Stimulated activated naive CD8-positive, alpha-beta T cell treated with anti-CD3 and anti-CD28 coated beads, Interleukin-15, Interleukin-2, amounts not matched to agents 100 ng/mL and 50 ng/mL, for 24 hours (primary cell): ENCODE data around the gene ATP8A2.

Experiments
- H3K27ac Mint-ChIP-seq: one replicate; pipeline ENCODE4 v1.8.0; 2021; ENCODE audit warnings: mild to moderate bottlenecking, mixed read lengths
- H3K27me3 Mint-ChIP-seq: one replicate; pipeline ENCODE4 v1.8.0; 2021; ENCODE audit warnings: mixed read lengths
- H3K36me3 Mint-ChIP-seq: one replicate; pipeline ENCODE4 v1.8.0; 2021; ENCODE audit warnings: low read depth, mixed read lengths
- H3K4me1 Mint-ChIP-seq: one replicate; pipeline ENCODE4 v1.8.0; 2021; ENCODE audit warnings: low read depth, mixed read lengths
- H3K4me3 Mint-ChIP-seq: one replicate; pipeline ENCODE4 v1.8.0; 2021; ENCODE audit warnings: mild to moderate bottlenecking, mixed read lengths
- H3K9me3 Mint-ChIP-seq: one replicate; pipeline ENCODE4 v1.8.0; 2021; ENCODE audit warnings: mixed read lengths

Gene ATP8A2

DNA sequence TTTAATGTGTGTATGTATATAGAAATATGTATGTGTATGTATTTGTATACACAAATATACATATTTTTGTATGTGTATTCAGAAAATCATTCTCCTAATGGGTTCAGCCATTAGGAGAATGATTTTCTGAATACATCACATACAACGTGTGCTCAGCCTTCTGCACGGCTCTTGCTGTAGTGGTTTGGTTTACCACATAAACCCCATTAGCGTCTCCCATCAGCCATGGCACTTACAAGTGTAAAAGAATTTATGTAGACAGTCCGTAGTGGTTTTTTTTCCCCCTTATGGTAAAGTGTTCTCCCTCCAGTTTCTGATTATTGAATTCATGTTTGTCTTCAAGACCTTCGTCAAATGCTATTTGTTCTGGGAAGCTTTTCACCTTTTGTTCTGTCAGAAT lies 38.2 kb downstream of the ATP8A2 start:
- H3K4me3 Mint-ChIP-seq = no peak overlapping the region
- no peaks in the 10 kb centered on the region for H3K9me3 Mint-ChIP-seq
- H3K4me1 Mint-ChIP-seq = no peaks in the 10 kb centered on the region
- peaks cover 2% of the 10 kb centered on the region for H3K27me3 Mint-ChIP-seq
- H3K36me3 Mint-ChIP-seq = no peaks in the 10 kb centered on the region
- H3K27ac Mint-ChIP-seq = no peak overlapping the region

GRCh38 chr13:25415241-25415640 lies 43.5 kb downstream of the ATP8A2 start:
- H3K4me3 Mint-ChIP-seq = no peak overlapping the region
- H3K4me1 Mint-ChIP-seq = no peaks in the 10 kb centered on the region
- no peaks in the 10 kb centered on the region for H3K36me3 Mint-ChIP-seq
- peaks cover 30% of the 10 kb centered on the region for H3K27me3 Mint-ChIP-seq
- no peaks in the 10 kb centered on the region for H3K9me3 Mint-ChIP-seq
- H3K27ac Mint-ChIP-seq = no peak overlapping the region

DNA sequence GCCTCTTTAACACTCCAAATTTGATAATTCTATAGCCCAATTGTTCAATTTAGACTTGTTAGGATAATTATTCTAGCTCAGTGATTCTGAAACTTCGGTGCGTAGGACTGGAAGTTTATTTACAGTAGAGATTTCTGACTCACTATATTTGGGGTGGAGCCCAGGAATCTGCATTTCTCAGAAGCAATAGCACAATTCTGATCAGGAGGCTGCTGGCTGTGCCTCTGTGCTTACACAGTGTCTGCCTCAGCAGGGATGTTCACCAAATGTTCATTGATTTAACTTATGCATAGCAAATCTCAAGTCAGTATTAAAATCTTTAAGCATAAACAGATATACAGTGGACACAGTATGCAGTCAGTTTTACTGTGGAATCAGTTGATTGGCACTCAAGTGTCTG lies 45.8 kb downstream of the ATP8A2 start:
- no peaks in the 10 kb centered on the region for H3K4me1 Mint-ChIP-seq
- no peak overlapping the region for H3K4me3 Mint-ChIP-seq

DNA sequence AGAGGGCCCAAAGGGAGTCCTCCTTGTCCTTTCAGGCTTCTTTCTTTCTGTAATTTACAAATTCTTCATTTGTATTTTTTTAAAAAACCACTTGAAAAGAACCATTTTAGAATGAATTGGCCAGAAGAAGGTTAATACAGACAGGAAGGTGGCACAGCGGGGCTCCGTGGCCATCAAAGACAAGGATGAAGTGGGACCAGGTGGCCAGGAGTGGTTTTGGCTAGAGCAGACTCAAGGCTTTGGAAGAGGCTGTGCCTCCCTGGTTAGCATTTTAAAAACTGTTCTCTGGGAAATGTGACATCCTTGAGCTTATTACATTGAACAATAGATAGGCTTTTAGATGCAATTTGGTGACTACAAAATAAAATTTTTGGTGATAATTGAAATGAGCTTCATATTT lies 48.4 kb downstream of the ATP8A2 start:
- Mint-ChIP-seq H3K27ac (no peak overlapping the region), H3K4me3 (no peak overlapping the region), H3K9me3 (no peaks in the 10 kb centered on the region), H3K27me3 (peaks cover 33% of the 10 kb centered on the region), H3K4me1 (no peaks in the 10 kb centered on the region), H3K36me3 (no peaks in the 10 kb centered on the region)

More for the DNA sequence above, 45.8 kb downstream of the ATP8A2 start:
- H3K27me3 Mint-ChIP-seq = peaks cover 30% of the 10 kb centered on the region
- no peaks in the 10 kb centered on the region for H3K36me3 Mint-ChIP-seq
- H3K9me3 Mint-ChIP-seq = no peaks in the 10 kb centered on the region
- no peak overlapping the region for H3K27ac Mint-ChIP-seq

DNA sequence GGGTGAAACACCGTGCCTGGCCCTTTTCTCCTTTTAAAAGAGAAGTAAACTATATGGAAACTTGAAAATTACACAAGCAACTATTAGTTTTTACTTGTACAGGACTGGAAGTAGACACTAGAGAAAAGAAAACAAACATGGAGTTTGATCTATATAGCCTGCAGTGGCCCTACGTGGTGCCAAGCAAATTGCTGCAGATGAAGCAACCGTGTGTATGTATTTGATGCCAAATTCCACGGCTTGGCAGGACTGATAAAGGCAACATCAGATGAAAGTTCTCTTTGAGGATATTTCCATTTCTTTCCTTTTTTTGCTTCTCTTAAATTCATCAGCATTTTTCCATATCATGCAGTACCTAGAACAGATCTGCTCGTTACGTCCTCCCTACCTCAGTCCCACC lies 49.8 kb downstream of the ATP8A2 start:
- Mint-ChIP-seq H3K4me1 (no peaks in the 10 kb centered on the region), H3K36me3 (no peaks in the 10 kb centered on the region), H3K4me3 (no peak overlapping the region), H3K27me3 (peaks cover 20% of the 10 kb centered on the region), H3K27ac (no peak overlapping the region), H3K9me3 (no peaks in the 10 kb centered on the region)

GRCh38 chr13:25422153-25422552 lies 50.4 kb downstream of the ATP8A2 start:
- H3K9me3 Mint-ChIP-seq = no peaks in the 10 kb centered on the region
- no peaks in the 10 kb centered on the region for H3K36me3 Mint-ChIP-seq
- H3K4me3 Mint-ChIP-seq = no peak overlapping the region
- peaks cover 14% of the 10 kb centered on the region for H3K27me3 Mint-ChIP-seq
- no peaks in the 10 kb centered on the region for H3K4me1 Mint-ChIP-seq
- H3K27ac Mint-ChIP-seq = no peak overlapping the region

- Mint-ChIP-seq H3K4me3 (no peak overlapping the region), H3K9me3 (no peaks in the 10 kb centered on the region), H3K27me3 (peaks cover 5% of the 10 kb centered on the region), H3K36me3 (no peaks in the 10 kb centered on the region), H3K27ac (no peak overlapping the region), H3K4me1 (no peaks in the 10 kb centered on the region)
Observed at GRCh38 chr13:25423831-25424230, 52.1 kb downstream of the ATP8A2 start.

DNA sequence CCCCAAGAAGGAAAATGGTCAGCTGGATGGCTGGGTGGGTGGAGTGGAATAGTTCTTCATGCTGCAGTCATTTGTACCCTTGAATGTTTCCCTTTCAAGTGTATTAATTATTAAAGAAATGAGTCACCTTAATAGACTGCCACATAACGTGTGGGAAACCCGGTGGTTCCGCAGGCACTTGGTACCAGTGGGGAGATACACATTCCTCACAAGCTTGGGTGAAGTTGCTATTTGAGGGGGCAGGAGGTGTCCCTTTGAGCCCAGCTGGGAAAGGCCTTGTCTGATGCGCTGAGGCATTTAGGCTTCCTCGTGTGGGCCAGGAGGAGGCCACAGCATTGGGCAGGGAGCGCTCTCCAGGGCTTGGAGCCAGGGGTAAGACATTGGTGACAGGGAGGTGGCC lies 57.7 kb downstream of the ATP8A2 start:
- Mint-ChIP-seq H3K4me1 (no peaks in the 10 kb centered on the region), H3K4me3 (no peak overlapping the region), H3K27ac (no peak overlapping the region), H3K27me3 (peaks cover 4% of the 10 kb centered on the region), H3K36me3 (no peaks in the 10 kb centered on the region), H3K9me3 (no peaks in the 10 kb centered on the region)

GRCh38 chr13:25432691-25433090 lies 60.9 kb downstream of the ATP8A2 start:
- Mint-ChIP-seq H3K9me3 (no peaks in the 10 kb centered on the region), H3K4me3 (no peak overlapping the region), H3K27me3 (peaks cover 12% of the 10 kb centered on the region), H3K4me1 (no peaks in the 10 kb centered on the region), H3K27ac (no peak overlapping the region), H3K36me3 (no peaks in the 10 kb centered on the region)

DNA sequence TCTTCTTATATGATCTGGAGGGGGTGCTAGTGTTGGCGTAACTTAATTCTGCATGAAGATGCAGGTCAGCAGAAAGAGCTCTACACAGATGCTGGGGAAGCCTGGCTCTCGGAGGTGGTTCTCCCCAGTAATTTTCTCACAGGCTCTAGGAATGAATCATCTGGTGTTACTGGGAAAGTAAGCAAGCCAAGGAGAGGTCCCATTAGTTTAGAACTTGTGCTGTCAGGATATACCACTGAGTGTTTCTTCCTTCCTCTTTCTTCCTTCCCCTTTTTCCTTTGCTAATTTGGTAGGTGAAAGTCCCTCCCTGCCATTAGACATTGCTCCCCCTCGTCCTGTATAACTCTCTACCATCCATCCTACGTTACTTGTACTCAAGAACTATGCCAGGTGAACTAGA lies 68.3 kb downstream of the ATP8A2 start:
- Mint-ChIP-seq H3K9me3 (no peaks in the 10 kb centered on the region), H3K27me3 (peaks cover 42% of the 10 kb centered on the region)

DNA sequence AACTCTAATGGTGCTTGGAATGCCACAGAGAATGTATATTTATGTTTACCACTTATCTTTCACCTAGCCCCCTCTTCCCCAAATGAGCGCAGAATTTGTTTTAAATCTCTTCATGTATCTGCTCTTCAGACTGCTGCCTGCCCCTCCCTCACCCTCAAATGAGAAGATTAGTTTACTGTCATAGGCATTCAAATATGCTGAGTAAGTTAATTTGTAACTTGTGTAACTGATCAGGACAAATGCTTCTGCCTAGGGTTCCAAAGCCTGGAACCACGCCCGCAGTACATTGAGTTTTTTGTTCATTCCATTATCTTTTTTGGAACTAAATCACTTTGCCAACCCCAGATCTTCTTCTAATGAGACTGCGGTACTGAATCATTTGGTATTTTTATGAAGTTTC lies 74.5 kb downstream of the ATP8A2 start:
- no peaks in the 10 kb centered on the region for H3K36me3 Mint-ChIP-seq
- no peaks in the 10 kb centered on the region for H3K9me3 Mint-ChIP-seq
- H3K27ac Mint-ChIP-seq = no peak overlapping the region
- H3K27me3 Mint-ChIP-seq = peaks cover 27% of the 10 kb centered on the region
- H3K4me1 Mint-ChIP-seq = no peaks in the 10 kb centered on the region
- no peak overlapping the region for H3K4me3 Mint-ChIP-seq

More for the DNA sequence above, 68.3 kb downstream of the ATP8A2 start:
- H3K36me3 Mint-ChIP-seq = no peaks in the 10 kb centered on the region
- H3K27ac Mint-ChIP-seq = no peak overlapping the region
- no peak overlapping the region for H3K4me3 Mint-ChIP-seq
- no peaks in the 10 kb centered on the region for H3K4me1 Mint-ChIP-seq

DNA sequence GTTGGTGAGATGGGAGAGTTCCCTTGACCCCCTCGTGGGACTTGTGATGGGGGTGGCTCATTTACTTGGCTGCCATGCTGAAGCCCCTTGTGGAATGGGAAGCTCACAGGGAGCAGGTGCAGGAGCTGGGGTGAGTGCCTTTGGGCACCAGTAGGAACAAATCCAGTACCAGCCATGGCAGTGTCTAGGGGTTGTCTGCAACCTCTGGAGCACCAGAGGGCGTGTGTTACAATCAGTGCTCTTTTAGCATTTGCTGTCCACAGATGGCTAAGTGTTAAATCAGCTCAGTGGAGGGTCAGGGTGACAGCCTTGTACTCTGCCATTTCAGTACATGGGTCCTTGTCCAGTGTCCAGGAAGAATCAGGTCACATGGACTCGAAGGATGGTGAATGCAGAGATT lies 75.6 kb downstream of the ATP8A2 start:
- no peak overlapping the region for H3K4me3 Mint-ChIP-seq
- peaks cover 24% of the 10 kb centered on the region for H3K27me3 Mint-ChIP-seq
- no peaks in the 10 kb centered on the region for H3K9me3 Mint-ChIP-seq
- no peaks in the 10 kb centered on the region for H3K4me1 Mint-ChIP-seq
- no peaks in the 10 kb centered on the region for H3K36me3 Mint-ChIP-seq
- no peak overlapping the region for H3K27ac Mint-ChIP-seq

DNA sequence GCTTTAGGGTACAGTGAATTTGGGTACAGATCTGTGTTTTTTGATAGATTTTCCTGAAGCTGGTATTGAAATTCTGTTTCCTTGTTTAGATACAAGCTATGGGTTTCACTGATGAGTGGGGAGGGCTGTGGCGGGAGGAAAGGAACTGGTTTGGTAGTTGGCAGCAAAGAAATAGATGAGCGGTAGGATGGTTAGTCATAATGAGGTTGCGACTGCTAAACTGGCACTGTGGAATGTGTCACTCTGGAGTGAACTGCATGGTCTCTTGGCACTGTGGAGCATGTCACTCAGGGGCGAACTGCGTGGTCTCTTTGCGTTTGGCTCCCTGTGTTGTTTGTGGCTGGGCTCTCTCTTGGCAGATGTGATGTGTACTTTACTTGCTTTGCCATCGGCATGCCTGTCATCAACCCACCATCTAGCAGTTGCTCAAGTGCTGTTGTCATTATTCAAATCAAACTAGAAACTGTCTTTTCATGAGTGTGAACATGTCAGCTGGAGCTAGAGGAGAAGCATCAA lies 82.1 kb downstream of the ATP8A2 start:
- no peaks in the 10 kb centered on the region for H3K36me3 Mint-ChIP-seq
- no peaks in the 10 kb centered on the region for H3K9me3 Mint-ChIP-seq
- H3K27me3 Mint-ChIP-seq = peaks cover 13% of the 10 kb centered on the region
- no peak overlapping the region for H3K4me3 Mint-ChIP-seq
- no peak overlapping the region for H3K27ac Mint-ChIP-seq
- H3K4me1 Mint-ChIP-seq = no peaks in the 10 kb centered on the region

- peaks cover 13% of the 10 kb centered on the region for H3K27me3 Mint-ChIP-seq
- H3K4me3 Mint-ChIP-seq = no peak overlapping the region
- no peaks in the 10 kb centered on the region for H3K9me3 Mint-ChIP-seq
- no peaks in the 10 kb centered on the region for H3K36me3 Mint-ChIP-seq
- no peak overlapping the region for H3K27ac Mint-ChIP-seq
- H3K4me1 Mint-ChIP-seq = no peaks in the 10 kb centered on the region
Observed at GRCh38 chr13:25455146-25455545, 83.4 kb downstream of the ATP8A2 start.

GRCh38 chr13:25457566-25457965 lies 85.8 kb downstream of the ATP8A2 start:
- Mint-ChIP-seq H3K4me1 (no peaks in the 10 kb centered on the region), H3K27me3 (peaks cover 9% of the 10 kb centered on the region), H3K4me3 (no peak overlapping the region), H3K27ac (no peak overlapping the region), H3K36me3 (no peaks in the 10 kb centered on the region), H3K9me3 (no peaks in the 10 kb centered on the region)

GRCh38 chr13:25462301-25463125 lies 90.7 kb downstream of the ATP8A2 start:
- no peak overlapping the region for H3K27ac Mint-ChIP-seq
- no peak overlapping the region for H3K4me3 Mint-ChIP-seq
- peaks cover 30% of the 10 kb centered on the region for H3K27me3 Mint-ChIP-seq
- H3K4me1 Mint-ChIP-seq = no peaks in the 10 kb centered on the region
- no peaks in the 10 kb centered on the region for H3K36me3 Mint-ChIP-seq
- H3K9me3 Mint-ChIP-seq = no peaks in the 10 kb centered on the region
